Gastroesophageal sphincter (tissue), 3 donors: ENCODE data around the gene ATG7.

ENCODE experiments used
- EP300 ChIP-seq: sonication (generic); formaldehyde crosslinking; IDR thresholded peaks from one replicate; pipeline ENCODE4 v1.6.1; 2017; ENCODE audit warnings: antibody characterized with exemption, mild to moderate bottlenecking
- POLR2A ChIP-seq, 2 donors: fragments of 450-650 bp; IDR thresholded peaks; one replicate each; pipeline ENCODE4 v1.6.1; 2017; ENCODE audit warnings: antibody characterized with exemption in 2 of 2, mild to moderate bottlenecking in 2 of 2, moderate library complexity in 1 of 2
- POLR2AphosphoS5 ChIP-seq: sonication (generic); formaldehyde crosslinking; IDR thresholded peaks from one replicate; pipeline ENCODE4 v1.6.1; 2017; ENCODE audit warnings: antibody characterized with exemption
- TF ChIP-seq, protein P1 (sequence below), 4 experiments: fragments of 200-600 bp in 2 of 4; fragments of 450-650 bp in 2 of 4; sonication (generic) in 1 of 4; IDR thresholded peaks; one replicate each; pipeline ENCODE4 v1.5.1; 2017 to 2019; ENCODE audit warnings: antibody characterized with exemption in 4 of 4, mild to moderate bottlenecking in 2 of 4, moderate library complexity in 2 of 4

GRCh38 chr3:11246663-11246970 lies 25.6 kb upstream of the ATG7 start:
- TF ChIP-seq POLR2AphosphoS5 (no peak), EP300 (no peak), POLR2A (IDR thresholded peaks at IDR 0.05) (no peak)
- TF ChIP-seq, protein P1, sequence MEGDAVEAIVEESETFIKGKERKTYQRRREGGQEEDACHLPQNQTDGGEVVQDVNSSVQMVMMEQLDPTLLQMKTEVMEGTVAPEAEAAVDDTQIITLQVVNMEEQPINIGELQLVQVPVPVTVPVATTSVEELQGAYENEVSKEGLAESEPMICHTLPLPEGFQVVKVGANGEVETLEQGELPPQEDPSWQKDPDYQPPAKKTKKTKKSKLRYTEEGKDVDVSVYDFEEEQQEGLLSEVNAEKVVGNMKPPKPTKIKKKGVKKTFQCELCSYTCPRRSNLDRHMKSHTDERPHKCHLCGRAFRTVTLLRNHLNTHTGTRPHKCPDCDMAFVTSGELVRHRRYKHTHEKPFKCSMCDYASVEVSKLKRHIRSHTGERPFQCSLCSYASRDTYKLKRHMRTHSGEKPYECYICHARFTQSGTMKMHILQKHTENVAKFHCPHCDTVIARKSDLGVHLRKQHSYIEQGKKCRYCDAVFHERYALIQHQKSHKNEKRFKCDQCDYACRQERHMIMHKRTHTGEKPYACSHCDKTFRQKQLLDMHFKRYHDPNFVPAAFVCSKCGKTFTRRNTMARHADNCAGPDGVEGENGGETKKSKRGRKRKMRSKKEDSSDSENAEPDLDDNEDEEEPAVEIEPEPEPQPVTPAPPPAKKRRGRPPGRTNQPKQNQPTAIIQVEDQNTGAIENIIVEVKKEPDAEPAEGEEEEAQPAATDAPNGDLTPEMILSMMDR (IDR thresholded peaks at IDR 0.05) = no peak
